ENCODE results near the gene VTA1. TPM values are rescaled to one million over a fixed set of nuclear protein-coding genes. Genes with fewer than 3 reads are reported as not detected.
A peak's percentile ranks its signal among the peaks of the same experiment; 100 is the strongest.
"Not testable (repeated sequence)": the region's sequence is repeated elsewhere in the genome, so short reads cannot be mapped to it uniquely, and the experiment has no call there.

The VTA1 gene, protein sequence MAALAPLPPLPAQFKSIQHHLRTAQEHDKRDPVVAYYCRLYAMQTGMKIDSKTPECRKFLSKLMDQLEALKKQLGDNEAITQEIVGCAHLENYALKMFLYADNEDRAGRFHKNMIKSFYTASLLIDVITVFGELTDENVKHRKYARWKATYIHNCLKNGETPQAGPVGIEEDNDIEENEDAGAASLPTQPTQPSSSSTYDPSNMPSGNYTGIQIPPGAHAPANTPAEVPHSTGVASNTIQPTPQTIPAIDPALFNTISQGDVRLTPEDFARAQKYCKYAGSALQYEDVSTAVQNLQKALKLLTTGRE
- 73.6 TPM for total RNA-seq
- polyA plus RNA-seq: 32.3 TPM

DNA sequence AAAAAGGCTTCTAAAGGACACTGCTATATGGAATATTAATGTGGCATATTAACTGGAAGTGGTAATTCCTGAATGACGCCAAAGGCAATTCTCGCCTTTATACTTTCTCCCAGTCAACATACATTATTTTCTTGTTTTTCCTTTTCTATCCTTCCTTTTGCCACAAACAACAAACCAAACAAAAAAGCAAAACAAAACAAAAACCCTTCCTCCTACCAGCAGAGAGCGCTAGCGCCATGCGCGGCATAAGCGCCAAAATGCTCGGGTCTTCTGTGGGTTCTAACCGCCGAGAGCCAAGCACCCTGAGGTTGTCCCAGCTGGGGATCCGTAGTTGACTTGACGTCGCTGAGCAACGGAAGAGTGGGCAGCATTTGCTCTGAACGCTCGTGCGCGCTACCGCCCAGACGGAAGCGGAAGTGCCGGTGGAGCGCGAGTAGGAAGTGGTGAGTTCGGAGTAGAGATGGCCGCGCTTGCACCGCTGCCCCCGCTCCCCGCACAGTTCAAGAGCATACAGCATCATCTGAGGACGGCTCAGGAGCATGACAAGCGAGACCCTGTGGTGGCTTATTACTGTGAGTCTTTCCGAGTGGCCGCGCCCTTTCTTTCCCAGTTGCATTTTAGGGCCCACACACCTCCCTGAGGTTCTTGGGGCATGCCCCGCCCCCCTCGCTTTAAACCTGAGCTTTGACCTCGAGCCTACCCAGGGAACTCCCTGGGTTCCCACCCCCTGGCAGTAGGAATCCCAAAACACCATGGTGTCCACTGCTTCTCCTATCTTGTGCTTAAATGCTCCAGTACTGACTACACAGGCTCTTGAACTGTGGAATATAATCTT lies at the start of gene VTA1, which contains the start of gene NMBR:
Gene VTA1, plus strand, starts transcription at position 436 of the 835 bp plus-strand sequence. Its CDS starts 25 bp downstream, at position 461.
Gene NMBR, minus strand, starts transcription at position 295 of the 835 bp plus-strand sequence. CDS start 58,464 bp downstream, outside the sequence.
- Histone ChIP-seq H3K4me3 (ENCODE audit: low read depth, low read length) (peak within 1 kb of the TSS; percentile 87), H3K27ac (ENCODE audit: low read depth) (no peak within 1 kb of the TSS), H3K4me1 (ENCODE audit: insufficient read depth) (peaks cover 2% of the 10 kb centered on the region), H3K36me3 (ENCODE audit: insufficient read depth) (no peaks in the 10 kb centered on the region)
- peak; percentile 98 for DNase-seq (ENCODE audit: extremely low spot score)
- under 1% methylated on average over 38 of the region's 38 CpGs for WGBS

DNA sequence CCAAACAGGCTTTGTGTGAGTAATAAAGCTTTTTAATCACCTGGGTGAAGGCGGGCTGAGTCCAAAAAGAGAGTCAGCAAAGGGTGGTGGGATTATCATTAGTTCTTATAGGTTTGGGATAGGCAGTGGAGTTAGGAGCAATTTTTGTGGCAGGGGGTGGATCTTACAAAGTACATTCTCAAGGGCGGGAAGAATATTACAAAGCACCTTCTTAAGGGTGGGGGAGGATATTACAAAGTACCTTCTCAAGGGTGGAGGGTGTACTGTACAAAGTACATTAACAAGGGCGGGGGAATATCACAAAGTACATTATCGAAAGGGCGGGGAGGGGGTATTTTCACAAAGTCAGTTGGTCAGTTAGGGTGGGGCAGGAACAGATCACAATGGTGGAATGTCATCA lies 42.2 kb upstream of the VTA1 start:
- not testable (repeated sequence) for H3K27ac ChIP-seq (ENCODE audit: low read depth); DNase-seq (ENCODE audit: extremely low spot score); H3K4me1 ChIP-seq (ENCODE audit: insufficient read depth); H3K36me3 ChIP-seq (ENCODE audit: insufficient read depth); H3K4me3 ChIP-seq (ENCODE audit: low read depth, low read length)
- 97% methylated on average over 5 of the region's 5 CpGs for WGBS

GRCh38 chr6:142110820-142111219 lies 36.2 kb upstream of the VTA1 start:
- H3K4me3 ChIP-seq (ENCODE audit: low read depth, low read length); H3K27ac ChIP-seq (ENCODE audit: low read depth); H3K36me3 ChIP-seq (ENCODE audit: insufficient read depth); H3K4me1 ChIP-seq (ENCODE audit: insufficient read depth); DNase-seq (ENCODE audit: extremely low spot score): not testable (repeated sequence)
- WGBS: 88% methylated on average over 9 of the region's 9 CpGs

- no peaks in the 10 kb centered on the region for H3K4me1 ChIP-seq (ENCODE audit: insufficient read depth)
- H3K36me3 ChIP-seq (ENCODE audit: insufficient read depth): no peaks in the 10 kb centered on the region
- WGBS: under 1% methylated on average over 4 of the region's 4 CpGs
- H3K4me3 ChIP-seq (ENCODE audit: low read depth, low read length): no peak overlapping the region
- DNase-seq (ENCODE audit: extremely low spot score): peak; percentile 33
- H3K27ac ChIP-seq (ENCODE audit: low read depth): no peak overlapping the region
These were observed 34.5 kb upstream of the VTA1 start for GRCh38 chr6:142112451-142113061.

DNA sequence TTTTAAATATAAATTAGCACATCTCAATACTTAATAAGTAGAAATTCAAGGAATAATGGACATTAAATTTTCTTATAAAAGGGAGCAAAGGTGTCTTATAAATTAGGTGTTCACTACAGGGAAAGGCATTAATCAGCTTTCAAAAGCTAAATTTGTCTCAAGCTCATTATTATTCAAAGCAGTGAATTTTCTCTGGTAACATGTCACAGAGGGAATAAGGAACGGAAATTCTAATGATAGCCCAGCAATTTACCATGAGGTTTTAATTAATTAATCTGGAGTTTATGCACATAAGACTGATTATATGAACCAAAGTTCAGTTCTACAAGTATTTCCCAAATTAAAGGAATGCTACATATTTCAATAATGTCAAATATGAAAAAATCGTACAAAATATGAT lies 29.7 kb upstream of the VTA1 start:
- WGBS: 81% methylated on average over 2 of the region's 2 CpGs
- DNase-seq (ENCODE audit: extremely low spot score): no peak
- no peak overlapping the region for H3K4me3 ChIP-seq (ENCODE audit: low read depth, low read length)
- H3K4me1 ChIP-seq (ENCODE audit: insufficient read depth): no peaks in the 10 kb centered on the region
- H3K36me3 ChIP-seq (ENCODE audit: insufficient read depth): no peaks in the 10 kb centered on the region
- no peak overlapping the region for H3K27ac ChIP-seq (ENCODE audit: low read depth)

- Histone ChIP-seq H3K36me3 (ENCODE audit: insufficient read depth) (no peaks in the 10 kb centered on the region), H3K4me3 (ENCODE audit: low read depth, low read length) (no peak overlapping the region), H3K27ac (ENCODE audit: low read depth) (no peak overlapping the region), H3K4me1 (ENCODE audit: insufficient read depth) (no peaks in the 10 kb centered on the region)
- WGBS: 69% methylated on average over 3 of the region's 3 CpGs
- DNase-seq (ENCODE audit: extremely low spot score): no peak
These were observed 28.7 kb upstream of the VTA1 start for GRCh38 chr6:142118328-142118727.

GRCh38 chr6:142118925-142119324 lies 28.1 kb upstream of the VTA1 start:
- Histone ChIP-seq H3K27ac (ENCODE audit: low read depth) (no peak overlapping the region), H3K4me1 (ENCODE audit: insufficient read depth) (no peaks in the 10 kb centered on the region), H3K36me3 (ENCODE audit: insufficient read depth) (no peaks in the 10 kb centered on the region), H3K4me3 (ENCODE audit: low read depth, low read length) (no peak overlapping the region)
- DNase-seq (ENCODE audit: extremely low spot score): no peak
- 84% methylated on average over 2 of the region's 2 CpGs for WGBS

DNA sequence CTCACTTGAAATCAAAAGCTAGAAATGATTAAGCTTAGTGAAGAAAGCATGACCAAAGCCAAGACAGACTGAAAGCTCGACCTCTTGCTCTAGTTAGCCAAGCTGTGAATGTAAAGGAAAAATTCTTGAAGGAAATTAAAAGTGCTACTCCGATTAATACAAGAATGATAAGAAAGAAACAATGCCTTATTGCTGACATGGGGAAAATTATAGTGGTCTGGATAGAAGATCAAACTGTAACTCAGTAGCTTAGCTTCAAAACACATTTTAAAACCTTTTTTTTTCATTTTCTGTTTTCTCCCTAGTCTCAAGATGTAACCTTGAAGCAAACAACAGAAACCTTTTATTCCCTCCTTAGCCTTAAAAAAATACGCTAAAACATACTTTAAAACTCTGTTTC lies 25.7 kb upstream of the VTA1 start:
- WGBS: 84% methylated on average over 3 of the region's 3 CpGs
- no peak overlapping the region for H3K4me3 ChIP-seq (ENCODE audit: low read depth, low read length)

DNA sequence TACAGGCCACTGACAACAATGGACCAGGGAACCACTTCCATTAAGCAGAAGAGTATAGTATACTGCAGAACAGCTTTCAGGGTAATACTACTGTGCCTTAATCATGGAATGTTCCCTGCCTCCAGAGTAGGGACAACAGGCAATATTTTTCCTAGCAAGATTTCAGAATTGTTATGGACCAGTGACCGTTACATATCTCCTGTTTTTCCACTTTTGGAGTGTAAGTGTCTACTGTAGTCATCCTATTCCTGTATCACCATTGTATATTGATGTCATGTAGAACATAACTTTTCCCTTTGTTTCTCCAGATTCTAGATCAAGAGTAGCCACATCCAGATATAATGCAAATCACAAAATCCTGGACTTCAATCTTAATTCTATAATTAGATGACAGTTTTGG lies 16.2 kb upstream of the VTA1 start:
- no peak overlapping the region for H3K4me3 ChIP-seq (ENCODE audit: low read depth, low read length)
- no peak overlapping the region for H3K27ac ChIP-seq (ENCODE audit: low read depth)
- 92% methylated on average over 1 of the region's 1 CpG for WGBS
- DNase-seq (ENCODE audit: extremely low spot score): no peak
- H3K4me1 ChIP-seq (ENCODE audit: insufficient read depth): no peaks in the 10 kb centered on the region
- H3K36me3 ChIP-seq (ENCODE audit: insufficient read depth): no peaks in the 10 kb centered on the region

More for the DNA sequence above, 25.7 kb upstream of the VTA1 start:
- H3K27ac ChIP-seq (ENCODE audit: low read depth): no peak overlapping the region
- DNase-seq (ENCODE audit: extremely low spot score): no peak
- no peaks in the 10 kb centered on the region for H3K36me3 ChIP-seq (ENCODE audit: insufficient read depth)
- no peaks in the 10 kb centered on the region for H3K4me1 ChIP-seq (ENCODE audit: insufficient read depth)

DNA sequence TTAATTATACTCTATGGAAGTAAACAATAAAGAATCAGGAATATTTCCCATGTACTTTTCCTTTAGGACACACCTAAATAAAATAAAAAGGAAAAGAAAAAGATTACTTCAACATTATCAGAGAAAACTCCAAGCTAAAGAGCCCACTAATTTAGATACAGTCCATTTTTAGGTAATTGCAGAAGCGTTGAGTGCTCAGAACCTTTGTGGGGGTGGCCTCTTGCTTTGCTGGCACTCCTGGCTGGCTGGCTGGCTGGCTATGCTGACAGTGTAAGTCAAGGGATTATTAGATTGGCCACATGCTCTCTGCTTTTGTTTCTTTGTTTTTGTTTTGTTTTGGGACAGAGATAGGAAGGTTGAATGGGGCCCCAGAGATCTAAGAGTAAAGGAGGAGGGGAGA lies 14.4 kb upstream of the VTA1 start, which contains the start of gene GJE1:
Gene GJE1, plus strand, starts transcription at position 301 of the 400 bp plus-strand sequence. CDS start 234 bp downstream, outside the sequence.
- no peak within 1 kb of the TSS for H3K27ac ChIP-seq (ENCODE audit: low read depth)
- WGBS: 56% methylated on average over 1 of the region's 1 CpG

DNA sequence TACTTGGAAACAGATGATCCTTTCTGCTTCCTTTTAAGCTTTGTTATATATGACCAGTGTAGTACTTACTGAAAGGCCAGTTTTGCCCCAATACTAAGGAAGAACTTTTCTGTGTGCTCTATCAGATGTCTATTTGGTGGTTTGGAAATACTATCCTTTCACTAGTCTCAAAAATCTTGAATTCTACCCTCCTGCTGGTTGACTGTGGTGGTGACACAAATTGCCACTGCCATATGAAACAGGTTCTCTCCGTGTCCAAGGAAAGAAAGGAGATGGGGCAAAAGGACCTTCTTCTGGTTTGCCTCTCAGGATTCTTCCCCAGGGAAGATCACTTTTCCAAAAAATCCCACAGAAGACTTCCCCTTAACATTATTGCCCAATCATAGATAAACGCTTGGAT lies 8.2 kb upstream of the VTA1 start:
- WGBS: 47% methylated on average over 2 of the region's 2 CpGs
- H3K27ac ChIP-seq (ENCODE audit: low read depth): no peak overlapping the region
- DNase-seq (ENCODE audit: extremely low spot score): no peak
- H3K36me3 ChIP-seq (ENCODE audit: insufficient read depth): no peaks in the 10 kb centered on the region
- no peak overlapping the region for H3K4me3 ChIP-seq (ENCODE audit: low read depth, low read length)
- H3K4me1 ChIP-seq (ENCODE audit: insufficient read depth): no peaks in the 10 kb centered on the region

More for the DNA sequence above, 14.4 kb upstream of the VTA1 start, which contains the start of gene GJE1:
- H3K4me3 ChIP-seq (ENCODE audit: low read depth, low read length): no peak within 1 kb of the TSS
- DNase-seq (ENCODE audit: extremely low spot score): no peak
- no peaks in the 10 kb centered on the region for H3K4me1 ChIP-seq (ENCODE audit: insufficient read depth)
- no peaks in the 10 kb centered on the region for H3K36me3 ChIP-seq (ENCODE audit: insufficient read depth)

GRCh38 chr6:142141531-142141930 lies 5.5 kb upstream of the VTA1 start:
- H3K27ac ChIP-seq (ENCODE audit: low read depth); H3K4me3 ChIP-seq (ENCODE audit: low read depth, low read length); H3K4me1 ChIP-seq (ENCODE audit: insufficient read depth); DNase-seq (ENCODE audit: extremely low spot score); H3K36me3 ChIP-seq (ENCODE audit: insufficient read depth): not testable (repeated sequence)
- WGBS: 90% methylated on average over 13 of the region's 13 CpGs

DNA sequence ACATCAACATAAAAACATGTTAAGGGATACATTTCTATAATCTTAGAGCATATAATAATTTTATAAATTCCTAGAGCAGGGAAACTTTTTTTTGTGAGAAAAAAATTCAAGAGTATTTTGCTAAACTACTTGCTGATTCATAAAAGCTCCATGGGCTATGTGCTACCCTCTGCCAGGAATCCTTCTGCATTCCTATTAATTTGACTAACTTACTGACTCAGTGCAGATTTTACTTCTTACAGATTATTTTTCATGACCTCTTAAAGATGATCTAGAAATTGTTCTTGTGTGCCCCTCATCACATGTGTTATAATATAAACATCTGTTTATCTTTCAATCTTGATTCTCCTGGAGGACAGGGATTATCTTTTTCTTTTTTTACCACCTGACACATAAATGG lies 5.7 kb downstream of the VTA1 start:
- Histone ChIP-seq H3K27ac (ENCODE audit: low read depth) (no peak overlapping the region), H3K4me3 (ENCODE audit: low read depth, low read length) (no peak overlapping the region), H3K36me3 (ENCODE audit: insufficient read depth) (no peaks in the 10 kb centered on the region), H3K4me1 (ENCODE audit: insufficient read depth) (peaks cover 2% of the 10 kb centered on the region)
- no peak for DNase-seq (ENCODE audit: extremely low spot score)
